ENCODE measurements around the gene RNF150.

Gene RNF150

DNA sequence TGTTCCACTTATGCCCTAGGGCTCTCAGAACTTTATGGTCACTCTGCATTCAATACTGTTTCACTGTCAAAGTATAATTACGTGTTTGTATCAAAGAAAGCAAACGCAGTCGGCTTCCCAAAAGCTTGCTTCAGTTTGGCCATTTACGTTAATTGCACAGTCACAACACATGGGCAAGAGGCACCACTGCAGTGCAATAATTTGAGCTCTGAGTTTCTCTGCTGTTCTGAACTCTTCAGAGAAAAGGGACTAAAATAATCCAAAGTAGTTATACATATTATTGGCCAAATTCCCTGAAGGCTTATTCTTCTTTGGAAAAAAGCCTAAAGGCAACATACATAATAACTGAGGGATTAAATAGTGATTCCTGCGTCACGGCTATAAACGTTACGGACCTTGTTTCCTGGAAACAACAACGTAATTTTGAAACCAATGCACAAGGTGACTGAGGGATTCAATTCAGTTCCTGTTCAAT, 51.3 kb downstream of the RNF150 start:
- TF ChIP-seq SIN3A (IDR thresholded peaks at IDR 0.05; ENCODE audit: borderline replicate concordance, insufficient read depth, low read length) = no peak

DNA sequence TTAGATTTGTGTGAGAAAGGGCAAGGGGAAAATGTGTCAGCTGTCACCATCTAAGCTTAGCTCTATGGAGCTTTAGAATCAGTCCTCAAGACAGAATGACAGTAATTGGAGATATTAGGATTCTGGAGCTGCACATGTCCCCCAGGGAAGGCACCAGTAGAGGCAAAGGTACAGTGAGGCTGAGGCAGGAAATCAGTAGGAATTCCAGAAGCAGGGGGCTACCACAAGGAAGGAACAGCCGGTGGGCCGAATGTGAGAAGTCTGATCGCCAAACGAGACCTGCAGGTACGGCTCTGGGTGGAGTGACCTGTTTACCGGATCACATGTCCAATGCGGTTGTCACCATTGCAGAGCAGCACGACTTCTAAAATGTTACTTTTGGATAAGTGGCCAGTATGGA, 52.6 kb downstream of the RNF150 start:
- TF ChIP-seq SIN3A (IDR thresholded peaks at IDR 0.05; ENCODE audit: borderline replicate concordance, insufficient read depth, low read length) = no peak
- no peak for TF ChIP-seq TAF1 (IDR thresholded peaks at IDR 0.05; ENCODE audit: borderline replicate concordance, insufficient read depth, low read length)
- no peak for TF ChIP-seq FOXP2 (optimal IDR thresholded peaks at IDR 0.05; ENCODE audit: borderline replicate concordance, extremely low read depth, extremely low read length, insufficient read depth)

DNA sequence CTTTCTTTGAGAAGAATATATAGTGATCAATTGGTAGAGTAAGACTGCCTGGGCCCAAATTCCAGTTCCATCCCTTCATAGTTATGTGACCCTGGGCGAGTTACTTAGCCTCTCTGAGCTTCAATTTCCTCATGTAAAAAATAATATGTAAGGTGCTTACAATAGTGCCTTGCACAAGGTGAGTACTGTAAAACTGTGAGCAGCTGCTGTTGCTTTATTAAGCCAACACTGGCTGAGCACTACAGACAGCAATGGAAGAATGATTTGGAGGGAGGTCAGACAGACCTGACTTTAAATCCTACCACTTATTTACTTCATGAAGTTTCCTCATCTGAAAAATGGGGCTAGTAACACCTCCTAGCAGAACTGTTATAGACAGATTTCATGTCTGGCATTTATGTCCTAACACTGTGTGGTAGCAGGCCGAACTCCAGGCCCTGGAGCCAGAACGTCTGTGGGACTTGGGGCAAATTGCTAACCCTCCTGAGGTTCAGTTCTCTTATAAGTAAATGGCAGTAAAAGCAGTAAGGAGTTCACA, 53.8 kb downstream of the RNF150 start:
- TF ChIP-seq POLR2AphosphoS5 (IDR thresholded peaks at IDR 0.05; ENCODE audit: low read depth, low read length) = no peak
- TF ChIP-seq TAF1 (IDR thresholded peaks at IDR 0.05; ENCODE audit: borderline replicate concordance, insufficient read depth, low read length) = no peak
- TF ChIP-seq SIN3A (IDR thresholded peaks at IDR 0.05; ENCODE audit: borderline replicate concordance, insufficient read depth, low read length) = no peak
- TF ChIP-seq, protein P1, sequence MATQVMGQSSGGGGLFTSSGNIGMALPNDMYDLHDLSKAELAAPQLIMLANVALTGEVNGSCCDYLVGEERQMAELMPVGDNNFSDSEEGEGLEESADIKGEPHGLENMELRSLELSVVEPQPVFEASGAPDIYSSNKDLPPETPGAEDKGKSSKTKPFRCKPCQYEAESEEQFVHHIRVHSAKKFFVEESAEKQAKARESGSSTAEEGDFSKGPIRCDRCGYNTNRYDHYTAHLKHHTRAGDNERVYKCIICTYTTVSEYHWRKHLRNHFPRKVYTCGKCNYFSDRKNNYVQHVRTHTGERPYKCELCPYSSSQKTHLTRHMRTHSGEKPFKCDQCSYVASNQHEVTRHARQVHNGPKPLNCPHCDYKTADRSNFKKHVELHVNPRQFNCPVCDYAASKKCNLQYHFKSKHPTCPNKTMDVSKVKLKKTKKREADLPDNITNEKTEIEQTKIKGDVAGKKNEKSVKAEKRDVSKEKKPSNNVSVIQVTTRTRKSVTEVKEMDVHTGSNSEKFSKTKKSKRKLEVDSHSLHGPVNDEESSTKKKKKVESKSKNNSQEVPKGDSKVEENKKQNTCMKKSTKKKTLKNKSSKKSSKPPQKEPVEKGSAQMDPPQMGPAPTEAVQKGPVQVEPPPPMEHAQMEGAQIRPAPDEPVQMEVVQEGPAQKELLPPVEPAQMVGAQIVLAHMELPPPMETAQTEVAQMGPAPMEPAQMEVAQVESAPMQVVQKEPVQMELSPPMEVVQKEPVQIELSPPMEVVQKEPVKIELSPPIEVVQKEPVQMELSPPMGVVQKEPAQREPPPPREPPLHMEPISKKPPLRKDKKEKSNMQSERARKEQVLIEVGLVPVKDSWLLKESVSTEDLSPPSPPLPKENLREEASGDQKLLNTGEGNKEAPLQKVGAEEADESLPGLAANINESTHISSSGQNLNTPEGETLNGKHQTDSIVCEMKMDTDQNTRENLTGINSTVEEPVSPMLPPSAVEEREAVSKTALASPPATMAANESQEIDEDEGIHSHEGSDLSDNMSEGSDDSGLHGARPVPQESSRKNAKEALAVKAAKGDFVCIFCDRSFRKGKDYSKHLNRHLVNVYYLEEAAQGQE (IDR thresholded peaks at IDR 0.05; ENCODE audit: insufficient read depth in 1 of 2, low read depth in 2 of 2, low read length in 2 of 2) = no peak
- no peak for TF ChIP-seq FOXP2 (optimal IDR thresholded peaks at IDR 0.05; ENCODE audit: borderline replicate concordance, extremely low read depth, extremely low read length, insufficient read depth)

DNA sequence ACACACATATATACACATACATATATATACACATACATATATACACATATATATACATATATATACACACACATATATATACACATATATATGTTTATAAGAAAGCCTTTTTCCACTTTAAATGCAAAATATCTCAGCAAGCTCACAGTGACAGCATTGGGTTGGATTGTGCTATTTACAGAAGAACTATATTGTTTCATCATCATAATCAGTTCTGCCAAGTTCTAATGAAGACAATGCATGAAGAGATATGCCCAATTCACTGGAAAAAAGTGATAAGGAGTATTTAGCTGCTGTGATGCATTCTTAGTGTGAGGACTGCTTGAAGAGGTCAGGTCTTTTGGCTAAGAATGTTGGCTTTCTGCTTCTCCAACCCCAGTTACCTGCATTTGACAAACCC, 54.4 kb downstream of the RNF150 start:
- TF ChIP-seq TAF1 (IDR thresholded peaks at IDR 0.05; ENCODE audit: borderline replicate concordance, insufficient read depth, low read length) = no peak

DNA sequence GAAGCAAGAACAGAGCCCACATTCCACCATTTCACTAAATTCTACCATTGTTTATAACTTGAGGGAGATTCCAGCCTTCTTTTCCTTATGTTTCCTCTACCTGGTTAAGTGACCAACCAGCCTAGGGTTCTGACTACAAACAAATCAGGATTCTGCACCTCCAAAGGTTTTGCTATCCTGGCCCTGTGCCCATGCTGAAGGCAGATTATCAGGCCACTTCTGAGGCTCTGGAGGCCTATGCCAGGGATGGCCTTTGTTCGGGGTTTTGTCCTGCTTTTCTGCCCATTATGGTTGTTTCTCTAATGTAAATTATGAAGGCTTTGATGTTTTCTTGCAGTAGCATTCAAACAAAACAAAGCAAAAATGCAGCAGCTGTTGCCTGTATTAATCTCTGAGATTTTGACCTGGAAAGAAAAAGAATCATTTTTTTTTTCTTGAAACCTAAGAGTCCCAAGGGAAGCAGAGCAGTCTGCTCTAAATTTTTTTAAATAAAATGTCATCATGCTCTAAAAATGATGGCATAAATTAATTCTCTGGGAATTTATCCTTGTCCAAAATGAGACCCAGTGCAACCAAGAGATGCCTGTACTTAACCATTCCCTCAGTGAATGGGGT, 55.6 kb downstream of the RNF150 start:
- TF ChIP-seq FOXP2 (optimal IDR thresholded peaks at IDR 0.05; ENCODE audit: borderline replicate concordance, extremely low read depth, extremely low read length, insufficient read depth) (no peak), SIN3A (IDR thresholded peaks at IDR 0.05; ENCODE audit: borderline replicate concordance, insufficient read depth, low read length) (no peak), TAF1 (IDR thresholded peaks at IDR 0.05; ENCODE audit: borderline replicate concordance, insufficient read depth, low read length) (no peak), POLR2AphosphoS5 (IDR thresholded peaks at IDR 0.05; ENCODE audit: low read depth, low read length) (no peak)
- TF ChIP-seq, protein P1 (IDR thresholded peaks at IDR 0.05; ENCODE audit: insufficient read depth in 1 of 2, low read depth in 2 of 2, low read length in 2 of 2) = no peak

DNA sequence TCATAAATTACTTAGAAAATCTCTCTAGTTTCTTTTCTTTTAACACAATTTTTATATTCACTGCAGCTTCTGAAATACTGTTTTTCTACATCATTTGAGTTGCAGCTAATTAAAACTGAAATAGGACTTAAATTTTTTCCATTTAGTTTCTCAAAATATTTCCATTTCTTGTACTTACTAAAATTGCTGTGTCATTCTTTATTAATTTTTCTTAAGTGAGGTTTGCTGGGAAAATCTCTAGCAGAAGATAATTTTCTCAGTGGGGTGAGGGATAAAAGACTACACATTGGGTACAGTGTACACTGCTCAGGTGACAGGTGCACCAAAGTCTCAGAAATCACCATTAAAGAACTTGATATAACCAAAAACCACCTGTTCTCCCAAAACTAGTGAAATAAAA, 57.7 kb downstream of the RNF150 start:
- no peak for TF ChIP-seq POLR2AphosphoS5 (IDR thresholded peaks at IDR 0.05; ENCODE audit: low read depth, low read length)

DNA sequence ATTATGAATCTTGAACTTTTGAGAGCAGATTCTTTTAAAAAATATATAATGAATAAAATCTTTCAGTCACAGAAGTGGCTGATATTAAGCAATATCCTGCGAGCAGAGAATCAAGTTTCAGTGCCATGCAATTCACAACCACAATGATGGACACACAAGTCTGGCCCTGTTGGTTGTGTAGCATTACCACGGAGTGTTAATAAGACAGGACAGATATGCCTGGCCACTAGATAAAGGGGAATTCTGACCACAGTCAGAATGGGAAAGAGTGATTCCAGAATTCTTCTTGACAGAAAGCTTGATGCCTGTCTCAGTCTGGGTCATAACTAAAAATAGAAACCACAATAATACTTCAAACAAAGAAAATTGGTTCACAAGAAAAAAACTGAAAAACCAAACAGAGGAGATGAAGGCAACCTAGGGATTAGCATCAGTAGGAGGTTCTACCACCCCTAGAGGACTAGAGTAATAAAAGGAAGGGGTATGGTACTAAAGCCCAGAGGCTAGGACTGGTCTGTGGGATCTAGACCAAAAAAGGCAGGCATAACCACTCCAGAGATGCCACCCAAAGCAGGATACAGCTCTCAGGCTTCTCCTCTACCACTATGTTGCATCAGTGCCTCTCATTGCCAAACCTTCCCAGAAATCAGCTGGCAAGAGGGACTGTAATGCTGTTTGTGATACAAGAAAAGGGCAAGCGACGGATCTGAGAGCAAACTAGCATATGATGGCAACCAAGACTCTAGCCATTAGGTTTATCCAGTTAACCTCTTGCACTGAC, 59.0 kb downstream of the RNF150 start:
- no peak for TF ChIP-seq SIN3A (IDR thresholded peaks at IDR 0.05; ENCODE audit: borderline replicate concordance, insufficient read depth, low read length)
- TF ChIP-seq, protein P1 (IDR thresholded peaks at IDR 0.05; ENCODE audit: insufficient read depth in 1 of 2, low read depth in 2 of 2, low read length in 2 of 2) = no peak
- no peak for TF ChIP-seq TAF1 (IDR thresholded peaks at IDR 0.05; ENCODE audit: borderline replicate concordance, insufficient read depth, low read length)
- TF ChIP-seq FOXP2 (optimal IDR thresholded peaks at IDR 0.05; ENCODE audit: borderline replicate concordance, extremely low read depth, extremely low read length, insufficient read depth) = no peak
- no peak for TF ChIP-seq POLR2AphosphoS5 (IDR thresholded peaks at IDR 0.05; ENCODE audit: low read depth, low read length)
